Activated B cell treated with CpG ODN at 0.5 μM for 24 hours (primary cell): ENCODE results near the gene RFPL3. TPM values are rescaled to one million over a fixed set of nuclear protein-coding genes. Genes with fewer than 3 reads are reported as not detected.
"Not testable (repeated sequence)": the region's sequence is repeated elsewhere in the genome, so short reads cannot be mapped to it uniquely, and the experiment has no call there.

Experiments used
- ATAC-seq: fragments of 200-7000 bp; cut with Tn5 transposase; one replicate; pipeline ENCODE4 v1.10.0; 2021; ENCODE audit warnings: low read depth, mild to moderate bottlenecking, moderate library complexity
- CTCF ChIA-PET: fragments of 350-600 bp; sonication (Branson Sonifier 250); formaldehyde crosslinking; loops from one replicate; lab custom pipeline; 2021; ENCODE audit warnings: antibody characterized with exemption; lab: Charles Lee
- POLR2A ChIA-PET: fragments of 350-600 bp; sonication (Branson Sonifier 250); formaldehyde crosslinking; loops from one replicate; lab custom pipeline; 2021; ENCODE audit warnings: antibody characterized with exemption; lab: Charles Lee
- DNase-seq: peaks from one replicate; pipeline ENCODE4 v3.0.0; 2022
- H3K27ac Mint-ChIP-seq: one replicate; pipeline ENCODE4 v1.8.0; 2020; ENCODE audit warnings: mixed read lengths
- H3K27me3 Mint-ChIP-seq: one replicate; pipeline ENCODE4 v1.8.0; 2021; ENCODE audit warnings: mixed read lengths
- H3K36me3 Mint-ChIP-seq: one replicate; pipeline ENCODE4 v1.8.0; 2021; ENCODE audit warnings: low read depth, mixed read lengths
- H3K4me1 Mint-ChIP-seq: one replicate; pipeline ENCODE4 v1.8.0; 2021; ENCODE audit warnings: mixed read lengths
- H3K4me3 Mint-ChIP-seq: one replicate; pipeline ENCODE4 v1.8.0; 2020; ENCODE audit warnings: mild to moderate bottlenecking, mixed read lengths
- H3K9me3 Mint-ChIP-seq: one replicate; pipeline ENCODE4 v1.8.0; 2020; ENCODE audit warnings: mixed read lengths
- intact Hi-C: fragments of 100-400 bp; cut with micrococcal nuclease; formaldehyde crosslinking; loops from one replicate; pipeline ENCODE4 v1.15.1; 2024
- total RNA-seq: library from RNA; stranded (reverse); gene quantifications from 2 replicates; pipeline ENCODE4 v1.2.3, GENCODE V29; 2022
- TF ChIP-seq, protein P1 (sequence below): fragments of 200-600 bp; IDR thresholded peaks from one replicate; pipeline ENCODE4 v1.8.0; 2022; ENCODE audit warnings: antibody characterized with exemption, mild to moderate bottlenecking

Gene RFPL3
- total RNA-seq, 1 donor from 2014 or later, result not detected

DNA sequence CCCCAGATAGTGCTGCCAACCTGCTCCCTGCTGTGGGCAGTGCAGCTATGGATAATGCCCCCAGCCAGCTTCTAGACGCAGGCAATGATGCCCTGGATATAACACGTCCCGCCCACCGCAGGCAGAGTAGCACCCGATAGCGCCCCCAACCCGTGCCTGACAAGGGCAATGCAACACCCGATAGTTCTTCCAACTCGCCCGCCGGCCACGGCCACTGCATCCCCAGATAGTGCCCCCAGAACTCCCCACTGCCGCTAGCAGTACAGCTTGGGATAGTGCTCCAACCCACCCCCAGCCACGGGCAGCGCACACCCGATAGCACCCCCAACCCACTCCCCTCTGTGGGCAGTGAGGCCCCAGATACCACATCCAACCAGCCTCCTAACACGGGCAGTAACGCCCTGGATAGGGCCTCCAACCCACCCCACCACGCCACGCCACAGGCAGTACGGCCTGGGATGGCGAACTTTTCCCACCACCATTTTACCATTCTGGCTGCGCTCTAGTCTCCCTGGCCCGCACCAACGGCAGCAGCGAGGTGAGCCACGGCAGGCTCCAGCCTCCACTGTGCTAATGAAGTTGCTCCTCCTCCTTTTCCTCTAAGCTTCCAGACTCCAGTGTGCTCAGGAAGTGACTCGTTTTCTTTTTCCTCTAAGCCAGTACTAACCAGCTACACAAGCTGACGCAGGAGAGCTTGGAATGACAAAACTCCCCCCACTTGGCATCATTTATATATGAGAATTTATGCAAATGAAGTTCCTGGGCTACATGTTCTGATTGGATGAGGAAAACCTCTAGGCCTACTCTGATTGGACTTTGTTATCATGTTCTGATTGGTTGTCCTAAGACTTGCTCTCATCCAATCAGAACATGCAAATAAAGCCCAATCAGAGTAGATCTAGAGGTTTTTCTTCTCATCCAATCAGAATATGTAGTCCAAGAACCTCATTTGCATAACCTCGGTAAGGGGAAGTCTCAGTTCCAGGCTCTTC, 3.0 kb upstream of the RFPL3 start:
- Mint-ChIP-seq H3K27ac (no peak overlapping the region), H3K27me3 (no peaks in the 10 kb centered on the region), H3K4me3 (no peak overlapping the region), H3K4me1 (no peaks in the 10 kb centered on the region), H3K9me3 (peaks cover 4% of the 10 kb centered on the region), H3K36me3 (no peaks in the 10 kb centered on the region)
- TF ChIP-seq, protein P1, sequence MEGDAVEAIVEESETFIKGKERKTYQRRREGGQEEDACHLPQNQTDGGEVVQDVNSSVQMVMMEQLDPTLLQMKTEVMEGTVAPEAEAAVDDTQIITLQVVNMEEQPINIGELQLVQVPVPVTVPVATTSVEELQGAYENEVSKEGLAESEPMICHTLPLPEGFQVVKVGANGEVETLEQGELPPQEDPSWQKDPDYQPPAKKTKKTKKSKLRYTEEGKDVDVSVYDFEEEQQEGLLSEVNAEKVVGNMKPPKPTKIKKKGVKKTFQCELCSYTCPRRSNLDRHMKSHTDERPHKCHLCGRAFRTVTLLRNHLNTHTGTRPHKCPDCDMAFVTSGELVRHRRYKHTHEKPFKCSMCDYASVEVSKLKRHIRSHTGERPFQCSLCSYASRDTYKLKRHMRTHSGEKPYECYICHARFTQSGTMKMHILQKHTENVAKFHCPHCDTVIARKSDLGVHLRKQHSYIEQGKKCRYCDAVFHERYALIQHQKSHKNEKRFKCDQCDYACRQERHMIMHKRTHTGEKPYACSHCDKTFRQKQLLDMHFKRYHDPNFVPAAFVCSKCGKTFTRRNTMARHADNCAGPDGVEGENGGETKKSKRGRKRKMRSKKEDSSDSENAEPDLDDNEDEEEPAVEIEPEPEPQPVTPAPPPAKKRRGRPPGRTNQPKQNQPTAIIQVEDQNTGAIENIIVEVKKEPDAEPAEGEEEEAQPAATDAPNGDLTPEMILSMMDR, result no peak
- DNase-seq (no peak), ATAC-seq (no peak)
- POLR2A ChIA-PET, result no interaction called here
- CTCF ChIA-PET, result no interaction called here
- intact Hi-C loops, result no loop called here

GRCh38 chr22:32355760-32356159, 1.9 kb upstream of the RFPL3 start:
- DNase-seq, result no peak
- intact Hi-C loops, result no loop called here
- Mint-ChIP-seq H3K4me3 (no peak overlapping the region), H3K27ac (no peak overlapping the region), H3K4me1 (no peaks in the 10 kb centered on the region), H3K9me3 (peaks cover 4% of the 10 kb centered on the region), H3K36me3 (peaks cover 2% of the 10 kb centered on the region), H3K27me3 (no peaks in the 10 kb centered on the region)
- CTCF ChIA-PET, result no interaction called here
- ATAC-seq, result no peak
- TF ChIP-seq, protein P1, result no peak
- POLR2A ChIA-PET, result no interaction called here

DNA sequence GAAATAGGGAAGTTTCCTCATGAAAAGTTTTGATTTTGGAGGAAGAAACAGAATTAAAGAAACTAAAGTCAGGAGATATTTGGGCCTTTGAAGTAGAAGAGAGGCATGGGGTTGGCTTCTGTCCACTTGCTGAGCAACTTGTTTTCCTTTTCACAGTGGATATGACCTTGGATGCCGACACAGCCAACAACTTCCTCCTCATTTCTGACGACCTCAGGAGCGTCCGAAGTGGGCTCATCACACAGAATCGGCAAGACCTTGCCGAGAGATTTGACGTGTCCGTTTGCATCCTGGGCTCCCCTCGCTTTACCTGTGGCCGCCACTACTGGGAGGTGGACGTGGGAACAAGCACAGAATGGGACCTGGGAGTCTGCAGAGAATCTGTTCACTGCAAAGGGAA, 2.4 kb downstream of the RFPL3 start:
- POLR2A ChIA-PET, intact Hi-C loops, DNase-seq, H3K27me3 Mint-ChIP-seq, H3K4me3 Mint-ChIP-seq, ATAC-seq, H3K27ac Mint-ChIP-seq, H3K9me3 Mint-ChIP-seq, CTCF ChIA-PET, H3K36me3 Mint-ChIP-seq, H3K4me1 Mint-ChIP-seq: not testable (repeated sequence)

- TF ChIP-seq, protein P1, result no peak
- Mint-ChIP-seq H3K9me3 (no peaks in the 10 kb centered on the region), H3K27ac (no peak overlapping the region), H3K4me3 (no peak overlapping the region), H3K4me1 (no peaks in the 10 kb centered on the region), H3K36me3 (peaks cover 2% of the 10 kb centered on the region), H3K27me3 (peaks cover 3% of the 10 kb centered on the region)
- POLR2A ChIA-PET, result no interaction called here
- ATAC-seq (no peak), DNase-seq (no peak)
- intact Hi-C loops, result no loop called here
- CTCF ChIA-PET, result no interaction called here
Observed at GRCh38 chr22:32361257-32361656, 3.6 kb downstream of the RFPL3 start.

DNA sequence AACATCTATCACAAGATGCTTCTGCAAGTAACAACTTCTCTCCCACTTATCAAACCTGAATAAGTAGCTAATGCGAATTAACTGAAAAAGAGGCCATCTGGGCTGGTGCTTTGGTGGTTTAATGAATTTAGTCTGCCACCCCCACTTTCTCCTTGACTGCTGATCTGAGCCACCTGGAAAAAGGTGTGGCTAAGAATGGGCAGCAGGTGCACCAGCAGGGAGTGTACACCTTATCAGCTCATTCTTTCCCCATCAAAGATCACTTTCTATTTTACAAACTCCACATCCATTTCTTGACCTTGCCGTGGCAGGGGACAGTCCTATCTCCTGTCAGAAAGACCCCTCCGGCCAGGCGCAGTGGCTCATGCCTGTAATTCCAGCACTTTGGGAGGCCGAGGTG, 6.5 kb downstream of the RFPL3 start:
- intact Hi-C loops, result no loop called here
- no peak for ATAC-seq
- TF ChIP-seq, protein P1, result no peak
- Mint-ChIP-seq H3K36me3 (peaks cover 2% of the 10 kb centered on the region), H3K27me3 (peaks cover 3% of the 10 kb centered on the region), H3K9me3 (no peaks in the 10 kb centered on the region), H3K4me3 (no peak overlapping the region), H3K27ac (no peak overlapping the region), H3K4me1 (no peaks in the 10 kb centered on the region)
- no peak for DNase-seq
- ChIA-PET CTCF (no interaction called here), POLR2A (no interaction called here)
